GM10847 (cell line): ENCODE results near the gene TMEM234.
A peak's percentile ranks its signal among the peaks of the same experiment; 100 is the strongest.

Experiments used
- POLR2A ChIP-seq: IDR thresholded peaks from 2 replicates; pipeline ENCODE4 v1.6.1; 2011; ENCODE audit not compliant: insufficient read length; ENCODE audit errors: extremely low read depth

The TMEM234 gene

GRCh38 chr1:32197837-32198236 lies 24.3 kb downstream of the TMEM234 start:
- no peak for TF ChIP-seq POLR2A

GRCh38 chr1:32197074-32197473 lies 25.1 kb downstream of the TMEM234 start:
- no peak for TF ChIP-seq POLR2A

GRCh38 chr1:32195972-32196823 lies 26.0 kb downstream of the TMEM234 start:
- no peak for TF ChIP-seq POLR2A

GRCh38 chr1:32195531-32195930 lies 26.6 kb downstream of the TMEM234 start:
- TF ChIP-seq POLR2A = no peak

- TF ChIP-seq POLR2A = no peak
Observed at GRCh38 chr1:32194984-32195383, 27.2 kb downstream of the TMEM234 start.

- no peak for TF ChIP-seq POLR2A
Observed at GRCh38 chr1:32192220-32192948, 29.8 kb downstream of the TMEM234 start.

DNA sequence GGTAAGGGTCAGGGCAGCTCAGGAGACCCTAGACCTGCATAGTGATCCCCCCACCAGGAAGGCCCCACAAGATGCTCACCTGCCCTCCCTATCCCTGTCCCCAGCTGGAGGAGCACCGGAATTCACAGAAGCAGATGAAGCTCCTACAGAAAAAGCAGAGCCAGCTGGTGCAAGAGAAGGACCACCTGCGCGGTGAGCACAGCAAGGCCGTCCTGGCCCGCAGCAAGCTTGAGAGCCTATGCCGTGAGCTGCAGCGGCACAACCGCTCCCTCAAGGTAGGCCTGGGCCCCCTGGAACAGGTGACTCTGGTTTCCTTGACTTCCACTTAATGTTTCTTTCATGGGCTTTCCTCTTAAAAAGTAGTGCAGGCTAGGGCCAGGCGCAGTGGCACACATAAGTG lies 34.3 kb downstream of the TMEM234 start:
- TF ChIP-seq POLR2A = no peak

- TF ChIP-seq POLR2A = no peak
Observed at GRCh38 chr1:32186491-32186890, 35.7 kb downstream of the TMEM234 start.

DNA sequence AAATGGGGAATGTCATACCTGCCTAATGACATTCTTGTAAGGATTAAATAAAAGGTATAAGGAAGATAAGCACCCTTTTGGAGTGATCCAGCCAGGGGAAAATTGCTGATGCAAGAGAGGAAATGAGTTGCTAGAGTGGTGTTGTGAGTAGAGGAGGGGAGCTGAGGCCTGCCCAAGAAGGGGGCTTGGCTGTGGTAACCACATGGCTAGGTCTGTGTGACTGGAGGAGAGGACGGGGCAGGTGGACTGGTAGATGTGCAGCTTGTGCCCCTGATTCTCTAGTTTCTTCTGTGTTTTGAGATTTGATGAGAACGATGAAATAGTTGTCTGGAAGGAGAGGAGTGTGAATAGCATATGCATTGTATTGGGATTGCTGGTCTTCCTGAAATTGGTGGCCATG lies 36.1 kb downstream of the TMEM234 start:
- no peak for TF ChIP-seq POLR2A

DNA sequence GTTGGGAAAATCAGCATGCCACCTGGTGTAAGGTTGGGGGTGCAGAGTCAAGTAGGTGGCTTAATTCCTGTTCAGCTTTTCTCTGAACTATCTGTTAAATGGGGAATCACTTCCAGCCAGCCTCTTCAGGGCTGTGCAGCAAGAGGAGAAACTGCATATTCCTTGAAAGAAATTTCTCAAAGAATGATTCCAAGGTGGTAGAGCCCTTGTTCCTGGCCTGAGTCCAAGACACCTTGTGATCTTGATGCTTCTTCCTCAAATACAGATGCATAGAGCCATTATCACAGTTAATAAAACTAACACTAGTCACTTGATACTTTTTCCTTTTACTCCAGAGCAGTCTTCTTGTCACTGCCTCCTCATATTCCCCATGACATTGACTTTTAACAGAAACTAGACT lies 37.5 kb downstream of the TMEM234 start:
- no peak for TF ChIP-seq POLR2A

GRCh38 chr1:32182060-32182459 lies 40.1 kb downstream of the TMEM234 start:
- TF ChIP-seq POLR2A = no peak

GRCh38 chr1:32181563-32181962 lies 40.6 kb downstream of the TMEM234 start:
- TF ChIP-seq POLR2A = no peak

DNA sequence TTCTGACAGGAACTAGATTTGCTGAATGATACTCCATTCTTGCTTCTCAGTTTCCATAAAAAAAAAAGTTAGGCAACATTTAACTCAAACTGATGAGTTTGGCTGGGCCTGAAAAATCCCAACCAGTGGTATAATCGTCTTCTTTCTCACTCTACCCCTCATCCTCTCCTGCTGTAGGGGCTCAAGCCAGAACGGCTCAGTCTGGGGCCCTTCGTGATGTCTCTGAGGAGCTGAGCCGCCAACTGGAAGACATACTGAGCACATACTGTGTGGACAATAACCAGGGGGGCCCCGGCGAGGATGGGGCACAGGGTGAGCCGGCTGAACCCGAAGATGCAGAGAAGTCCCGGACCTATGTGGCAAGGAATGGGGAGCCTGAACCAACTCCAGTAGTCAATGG lies 41.1 kb downstream of the TMEM234 start:
- no peak for TF ChIP-seq POLR2A

- no peak for TF ChIP-seq POLR2A
Observed at GRCh38 chr1:32180186-32181060, 41.7 kb downstream of the TMEM234 start.

DNA sequence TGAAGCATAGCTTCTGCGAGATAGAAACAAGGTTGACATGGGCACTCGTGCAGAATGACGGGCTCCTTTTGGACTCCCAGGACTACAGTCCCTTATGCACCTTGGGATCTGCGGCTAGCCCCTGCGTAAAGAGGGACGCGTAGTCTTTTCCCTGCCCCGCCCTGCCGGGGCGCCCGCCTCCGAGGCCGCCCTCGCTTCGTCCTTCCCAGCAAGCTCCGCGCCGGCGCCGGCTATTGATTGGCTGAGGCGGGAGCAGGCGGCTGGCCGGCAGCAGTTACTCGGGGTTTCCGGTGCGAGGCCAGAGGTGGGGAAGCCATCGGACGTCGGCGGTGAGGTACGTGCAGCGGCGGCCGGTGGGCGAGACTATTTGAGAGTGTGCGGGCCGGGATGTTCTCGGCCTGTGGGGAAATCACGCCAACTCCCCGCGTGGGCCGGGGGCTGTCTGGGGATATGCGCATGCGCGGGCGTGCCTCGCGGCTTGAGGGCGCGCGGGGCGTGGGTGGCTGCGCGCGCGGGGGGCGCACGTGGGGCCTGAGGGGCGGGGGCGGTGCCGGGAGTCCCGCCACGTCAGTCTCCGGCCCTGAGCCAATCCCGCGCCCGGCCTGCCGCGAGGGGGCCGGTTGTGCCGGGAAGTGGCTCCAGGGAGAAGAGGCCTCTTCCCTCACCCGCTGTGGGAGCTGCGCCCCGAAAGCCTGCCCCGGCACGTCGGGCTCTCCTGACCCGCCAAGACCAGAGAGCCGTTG lies 42.5 kb downstream of the TMEM234 start, which contains the start of gene TXLNA:
Gene TXLNA (plus strand): TSS at position 233 of the 743 bp plus-strand sequence. CDS start 671 bp downstream, outside the sequence.
- peak; percentile 84 for TF ChIP-seq POLR2A
